Coronary artery (tissue), 2 donors: ENCODE results near the gene MNAT1.

Experiments used
- DNase-seq: peaks from one replicate; pipeline ENCODE4 v3.0.0-alpha.2; 2017; ENCODE audit warnings: low spot score
- H3K27ac ChIP-seq, 2 donors: fragments of 200-600 bp; sonication (generic); one replicate each; pipeline ENCODE4 v1.5.1; 2016 to 2019
- H3K4me3 ChIP-seq: fragments of 200-600 bp; sonication (generic); 2 replicates; pipeline ENCODE4 v1.5.1; 2016; ENCODE audit warnings: mild to moderate bottlenecking, moderate library complexity
- TF ChIP-seq, protein P1 (sequence below): fragments of 200-600 bp; sonication (generic); IDR thresholded peaks from one replicate; pipeline ENCODE4 v1.5.1; 2019; ENCODE audit warnings: antibody characterized with exemption

Gene MNAT1

DNA sequence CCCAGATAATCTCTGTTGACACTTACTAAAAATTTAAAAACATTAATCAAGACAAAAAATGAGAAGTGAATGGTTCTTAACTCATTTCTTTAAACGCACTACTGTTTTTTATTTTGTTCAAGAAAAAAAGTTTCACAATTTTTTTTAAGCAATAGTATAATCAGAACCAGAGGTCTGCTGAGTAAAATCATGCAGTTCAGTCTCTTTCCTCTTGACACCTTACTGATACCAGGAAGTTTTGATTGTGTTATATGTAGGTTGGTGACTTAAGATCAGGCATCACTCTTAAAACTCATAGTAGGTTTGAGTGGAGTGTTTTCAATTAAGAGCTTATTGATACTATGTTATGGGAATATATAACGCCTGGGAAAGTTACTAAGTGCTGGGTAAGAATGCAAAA is 125.0 kb downstream of the MNAT1 start:
- Histone ChIP-seq H3K27ac (no peak overlapping the region), H3K4me3 (no peak overlapping the region)
- DNase-seq, result no peak
- TF ChIP-seq, protein P1, sequence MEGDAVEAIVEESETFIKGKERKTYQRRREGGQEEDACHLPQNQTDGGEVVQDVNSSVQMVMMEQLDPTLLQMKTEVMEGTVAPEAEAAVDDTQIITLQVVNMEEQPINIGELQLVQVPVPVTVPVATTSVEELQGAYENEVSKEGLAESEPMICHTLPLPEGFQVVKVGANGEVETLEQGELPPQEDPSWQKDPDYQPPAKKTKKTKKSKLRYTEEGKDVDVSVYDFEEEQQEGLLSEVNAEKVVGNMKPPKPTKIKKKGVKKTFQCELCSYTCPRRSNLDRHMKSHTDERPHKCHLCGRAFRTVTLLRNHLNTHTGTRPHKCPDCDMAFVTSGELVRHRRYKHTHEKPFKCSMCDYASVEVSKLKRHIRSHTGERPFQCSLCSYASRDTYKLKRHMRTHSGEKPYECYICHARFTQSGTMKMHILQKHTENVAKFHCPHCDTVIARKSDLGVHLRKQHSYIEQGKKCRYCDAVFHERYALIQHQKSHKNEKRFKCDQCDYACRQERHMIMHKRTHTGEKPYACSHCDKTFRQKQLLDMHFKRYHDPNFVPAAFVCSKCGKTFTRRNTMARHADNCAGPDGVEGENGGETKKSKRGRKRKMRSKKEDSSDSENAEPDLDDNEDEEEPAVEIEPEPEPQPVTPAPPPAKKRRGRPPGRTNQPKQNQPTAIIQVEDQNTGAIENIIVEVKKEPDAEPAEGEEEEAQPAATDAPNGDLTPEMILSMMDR, result no peak

DNA sequence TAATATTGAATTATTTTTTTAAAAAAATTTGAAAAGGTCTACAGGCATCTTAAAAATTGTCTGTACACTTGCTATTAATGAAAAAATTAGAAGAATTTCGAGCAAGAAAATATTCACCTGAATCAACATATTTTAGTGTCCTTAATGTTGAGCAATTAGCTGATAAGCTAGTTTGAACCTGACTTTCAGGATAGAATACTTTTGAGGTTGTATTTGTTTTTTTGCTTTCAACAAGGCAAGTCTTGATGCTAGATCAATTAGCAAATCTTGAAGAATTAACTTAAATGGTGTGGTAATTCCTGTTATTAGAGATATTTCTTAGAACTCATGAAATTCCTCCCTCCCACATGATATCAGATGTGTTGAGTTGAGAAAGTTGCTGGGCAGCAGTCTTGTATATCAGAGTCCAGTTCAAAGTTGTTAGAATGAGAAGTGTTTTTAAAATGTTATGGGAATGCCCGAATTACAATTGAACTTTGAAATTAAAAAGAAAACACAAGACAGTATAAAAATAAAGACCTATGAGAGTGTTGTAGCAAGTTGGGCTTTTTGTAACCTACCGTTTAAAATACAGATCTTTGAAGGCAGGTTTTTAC is 127.1 kb downstream of the MNAT1 start:
- TF ChIP-seq, protein P1, result no peak
- Histone ChIP-seq H3K4me3 (no peak overlapping the region), H3K27ac (no peak overlapping the region)
- DNase-seq, result no peak

DNA sequence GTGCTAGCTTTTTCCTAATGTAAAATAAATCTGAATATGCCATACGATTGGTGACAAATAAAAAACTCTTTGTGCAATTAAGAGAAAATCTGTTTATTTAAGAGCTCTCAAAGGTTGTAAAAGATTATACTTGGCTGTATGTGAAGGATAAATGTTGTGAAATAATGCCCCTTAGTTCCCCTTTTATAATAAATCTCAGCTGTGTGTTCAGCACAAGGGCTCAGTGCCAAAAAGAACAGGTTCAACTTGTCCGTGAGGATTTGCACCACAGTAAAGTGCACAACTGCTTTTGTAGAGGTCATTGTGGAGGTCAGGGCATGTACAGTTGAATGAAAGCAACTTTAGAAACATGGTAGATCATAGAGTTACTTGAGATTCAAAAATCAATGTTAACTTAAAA is 127.7 kb downstream of the MNAT1 start:
- no peak for DNase-seq
- TF ChIP-seq, protein P1, result no peak
- Histone ChIP-seq H3K4me3 (no peak overlapping the region), H3K27ac (no peak overlapping the region)

DNA sequence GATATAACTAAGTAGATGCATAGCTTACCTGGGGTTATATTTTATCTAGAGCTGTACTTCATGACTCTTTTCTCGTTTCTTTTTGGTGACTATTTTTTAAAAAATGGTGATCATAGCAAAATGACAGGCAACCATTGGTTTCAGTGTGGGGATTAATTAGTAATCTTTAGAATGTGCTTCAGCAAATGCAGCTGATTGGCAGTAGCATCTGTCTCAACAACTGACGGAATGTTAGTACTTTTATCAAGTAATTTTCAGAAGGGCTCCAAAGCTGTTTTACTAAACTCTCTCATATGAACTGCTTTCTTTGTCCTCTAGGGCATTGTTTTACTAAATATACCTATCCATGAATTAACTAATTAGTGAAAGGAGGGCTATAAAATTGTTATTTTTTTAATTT is 128.7 kb downstream of the MNAT1 start:
- Histone ChIP-seq H3K27ac (no peak overlapping the region), H3K4me3 (no peak overlapping the region)
- TF ChIP-seq, protein P1, result no peak
- DNase-seq, result no peak

DNA sequence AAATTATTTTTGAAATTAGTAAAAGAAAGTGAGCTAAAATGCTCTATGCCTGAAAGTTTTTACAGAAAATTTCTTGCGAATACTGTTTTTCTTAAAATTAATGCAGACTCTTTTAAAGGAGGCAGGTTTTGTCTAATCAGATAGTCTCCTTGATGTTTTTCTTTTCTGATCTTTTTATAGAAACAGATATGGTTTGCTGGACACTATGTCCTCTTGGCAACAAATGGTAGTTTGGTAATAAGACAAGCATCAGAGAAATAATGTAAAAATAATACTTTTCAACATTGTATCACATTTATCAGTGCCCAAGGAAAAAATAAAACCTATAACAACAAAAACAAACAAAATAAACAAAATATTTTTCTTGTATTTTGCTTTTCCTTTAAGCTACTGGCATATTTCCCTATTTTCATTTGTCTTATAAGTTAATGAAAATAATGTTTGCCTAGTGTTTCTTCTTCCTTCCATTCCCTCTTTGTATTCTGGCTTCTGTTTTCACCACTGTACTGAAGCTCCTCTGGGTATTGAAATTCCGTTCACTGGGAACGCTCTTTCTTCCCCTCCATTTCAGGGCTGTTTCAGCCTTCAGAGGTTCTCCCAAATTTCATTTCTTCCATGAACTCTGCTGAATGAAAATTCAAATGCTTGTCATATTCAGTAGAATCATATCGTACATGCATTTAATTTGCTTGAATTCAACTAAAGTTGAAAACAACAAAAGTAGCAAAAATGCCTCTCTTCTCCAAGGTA is 131.0 kb downstream of the MNAT1 start:
- H3K4me3 ChIP-seq, result peak overlapping the region; percentile 37
- peak overlapping the region; percentile 22 to 38 for H3K27ac ChIP-seq

DNA sequence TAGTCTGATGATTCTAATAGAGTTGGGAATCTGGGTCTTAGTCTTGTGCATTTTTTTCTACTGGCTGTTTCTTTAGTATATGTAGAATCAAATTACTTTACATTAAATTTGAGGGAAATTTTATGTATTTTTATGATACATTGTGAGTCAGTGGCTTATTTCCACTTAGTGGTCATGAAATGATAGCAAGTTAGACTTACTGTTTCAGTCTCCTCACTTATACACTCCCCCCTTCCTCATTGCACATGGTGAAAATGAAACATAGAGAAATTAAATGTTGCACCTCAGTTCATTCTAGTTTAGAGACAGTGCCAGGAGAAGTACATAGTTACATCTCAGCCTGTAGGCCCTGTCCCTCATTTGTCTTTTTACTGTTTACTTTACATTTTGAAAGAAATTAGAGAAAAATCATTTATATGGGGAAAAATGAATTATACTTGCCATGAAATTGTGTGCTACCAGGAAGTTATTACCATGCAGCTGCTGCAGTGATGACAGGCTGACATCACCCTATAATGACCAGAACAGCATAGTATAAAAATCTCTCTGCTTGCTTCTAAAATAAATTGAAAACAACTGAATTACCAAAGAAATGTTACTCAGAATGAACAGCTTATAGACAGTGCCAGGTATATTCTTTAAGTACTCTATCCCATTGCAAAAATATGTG is 133.1 kb downstream of the MNAT1 start:
- TF ChIP-seq, protein P1, result no peak
- Histone ChIP-seq H3K27ac (no peak overlapping the region), H3K4me3 (no peak overlapping the region)
- no peak for DNase-seq

More for the DNA sequence above, 131.0 kb downstream of the MNAT1 start:
- no peak for DNase-seq
- TF ChIP-seq, protein P1, result no peak
